Measurements from ENCODE around the gene SLC24A3.

DNA sequence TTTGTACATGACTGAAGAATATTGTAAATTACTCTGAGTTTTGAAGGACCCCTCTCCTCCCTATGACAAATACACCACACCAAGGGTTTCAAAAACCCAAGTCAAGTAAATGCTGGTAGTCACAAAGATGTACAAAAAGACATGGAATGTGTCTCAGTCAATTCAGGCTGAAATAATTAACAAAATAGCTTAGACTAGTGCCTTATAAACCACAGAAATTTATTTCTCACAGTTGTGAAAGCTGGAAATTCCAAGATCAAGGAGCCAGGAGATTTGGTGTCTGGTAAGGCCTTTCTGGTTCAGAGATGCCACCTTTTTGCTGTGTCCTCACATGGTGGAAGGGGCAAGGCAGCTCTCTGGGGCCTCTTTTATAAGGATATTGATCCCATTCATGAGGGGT lies 343.3 kb downstream of the SLC24A3 start:
- TF ChIP-seq CTCF (conservative IDR thresholded peaks at IDR 0.05; ENCODE audit: low read depth in 2 of 2), result no peak
- no peak for TF ChIP-seq POLR2AphosphoS5 (IDR thresholded peaks at IDR 0.05; ENCODE audit: low read depth)
- TF ChIP-seq EZH2 (IDR thresholded peaks at IDR 0.05; ENCODE audit: low read depth, unreplicated experiment), result no peak
- no peak for TF ChIP-seq EZH2phosphoT487 (IDR thresholded peaks at IDR 0.05; ENCODE audit: unreplicated experiment)
- no peak for TF ChIP-seq CREB1 (CRISPR knock-in tag; IDR thresholded peaks at IDR 0.05; ENCODE audit: low read depth)
- TF ChIP-seq, protein P1, sequence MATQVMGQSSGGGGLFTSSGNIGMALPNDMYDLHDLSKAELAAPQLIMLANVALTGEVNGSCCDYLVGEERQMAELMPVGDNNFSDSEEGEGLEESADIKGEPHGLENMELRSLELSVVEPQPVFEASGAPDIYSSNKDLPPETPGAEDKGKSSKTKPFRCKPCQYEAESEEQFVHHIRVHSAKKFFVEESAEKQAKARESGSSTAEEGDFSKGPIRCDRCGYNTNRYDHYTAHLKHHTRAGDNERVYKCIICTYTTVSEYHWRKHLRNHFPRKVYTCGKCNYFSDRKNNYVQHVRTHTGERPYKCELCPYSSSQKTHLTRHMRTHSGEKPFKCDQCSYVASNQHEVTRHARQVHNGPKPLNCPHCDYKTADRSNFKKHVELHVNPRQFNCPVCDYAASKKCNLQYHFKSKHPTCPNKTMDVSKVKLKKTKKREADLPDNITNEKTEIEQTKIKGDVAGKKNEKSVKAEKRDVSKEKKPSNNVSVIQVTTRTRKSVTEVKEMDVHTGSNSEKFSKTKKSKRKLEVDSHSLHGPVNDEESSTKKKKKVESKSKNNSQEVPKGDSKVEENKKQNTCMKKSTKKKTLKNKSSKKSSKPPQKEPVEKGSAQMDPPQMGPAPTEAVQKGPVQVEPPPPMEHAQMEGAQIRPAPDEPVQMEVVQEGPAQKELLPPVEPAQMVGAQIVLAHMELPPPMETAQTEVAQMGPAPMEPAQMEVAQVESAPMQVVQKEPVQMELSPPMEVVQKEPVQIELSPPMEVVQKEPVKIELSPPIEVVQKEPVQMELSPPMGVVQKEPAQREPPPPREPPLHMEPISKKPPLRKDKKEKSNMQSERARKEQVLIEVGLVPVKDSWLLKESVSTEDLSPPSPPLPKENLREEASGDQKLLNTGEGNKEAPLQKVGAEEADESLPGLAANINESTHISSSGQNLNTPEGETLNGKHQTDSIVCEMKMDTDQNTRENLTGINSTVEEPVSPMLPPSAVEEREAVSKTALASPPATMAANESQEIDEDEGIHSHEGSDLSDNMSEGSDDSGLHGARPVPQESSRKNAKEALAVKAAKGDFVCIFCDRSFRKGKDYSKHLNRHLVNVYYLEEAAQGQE (IDR thresholded peaks at IDR 0.05; ENCODE audit: unreplicated experiment), result no peak
- TF ChIP-seq JUNB (IDR thresholded peaks at IDR 0.05; ENCODE audit: unreplicated experiment), result no peak
- no peak for TF ChIP-seq ZNF114 (CRISPR knock-in tag; IDR thresholded peaks at IDR 0.05)
